ENCODE measurements around the gene CXorf65. TPM values are rescaled to one million over a fixed set of nuclear protein-coding genes. Genes with fewer than 3 reads are reported as not detected.

The CXorf65 gene
- 4.8 TPM for polyA plus RNA-seq (2012; ENCODE audit: low read depth, missing spikeins)

DNA sequence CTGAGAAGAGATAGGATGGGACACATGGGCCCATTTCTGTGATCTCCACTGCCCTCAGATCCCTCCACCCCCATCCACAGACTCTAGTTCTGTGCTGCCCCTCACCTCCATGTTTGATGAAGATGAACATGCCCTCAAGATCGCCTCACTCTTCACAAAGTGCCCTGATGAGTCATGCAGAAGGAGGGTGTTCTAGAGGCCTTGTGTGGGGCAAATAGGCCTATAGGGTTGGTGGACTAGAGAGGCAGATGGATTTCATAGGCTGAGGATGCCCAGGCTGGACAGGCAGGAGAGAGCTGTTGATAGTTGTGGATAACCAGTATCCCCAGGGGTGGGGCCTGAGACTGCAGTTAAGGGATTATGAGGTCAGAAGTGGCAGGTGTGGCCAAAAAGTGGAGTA, at the start of gene CXorf65:
CXorf65 (minus strand) TSS at position 314 of the 400 bp plus-strand sequence; CDS start at position 130, 184 bp downstream.
- TF ChIP-seq POLR2A (IDR thresholded peaks at IDR 0.05; ENCODE audit: low read depth, low read length): peak; percentile 27; the same call in 1 of the 2 replicates
- no peak for TF ChIP-seq PAX5 (IDR thresholded peaks at IDR 0.05; ENCODE audit: insufficient read depth, low read length, severe bottlenecking)
- DNase-seq (ENCODE audit: insufficient read length, low spot score) (no peak), FAIRE-seq (peak; percentile 71)

DNA sequence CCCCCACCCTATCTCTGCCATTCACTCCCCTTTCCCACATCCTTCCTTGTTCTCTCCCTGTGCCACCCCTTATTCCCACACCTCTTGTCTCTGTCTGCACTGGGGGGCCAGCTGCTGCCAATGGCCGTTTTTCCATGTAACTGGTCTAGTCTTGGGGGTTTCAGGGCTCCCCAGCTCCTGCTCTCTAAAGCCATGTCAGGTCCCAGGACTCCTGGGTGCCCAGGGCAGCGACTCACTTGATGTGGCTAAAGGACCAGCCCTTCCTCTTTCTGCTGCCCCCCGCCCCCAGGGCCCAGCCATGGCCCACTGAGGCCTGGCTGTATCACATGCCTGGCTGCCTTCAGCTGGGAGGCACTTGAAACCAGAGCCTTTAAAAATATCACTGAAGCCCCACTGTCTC, 48.1 kb upstream of the CXorf65 start:
- DNase-seq (ENCODE audit: insufficient read length, low spot score) (no peak), FAIRE-seq (no peak)
- TF ChIP-seq TAF1 (IDR thresholded peaks at IDR 0.05; ENCODE audit: low read depth, low read length) (no peak), POLR2AphosphoS5 (IDR thresholded peaks at IDR 0.05; ENCODE audit: low read depth, low read length) (no peak), POU2F2 (IDR thresholded peaks at IDR 0.05; ENCODE audit: low read depth, low read length) (no peak), POLR2A (IDR thresholded peaks at IDR 0.05; ENCODE audit: low read depth, low read length) (no peak), SPI1 (IDR thresholded peaks at IDR 0.05; ENCODE audit: low read depth, low read length) (no peak), PAX5 (IDR thresholded peaks at IDR 0.05; ENCODE audit: insufficient read depth, low read length, severe bottlenecking) (no peak)

DNA sequence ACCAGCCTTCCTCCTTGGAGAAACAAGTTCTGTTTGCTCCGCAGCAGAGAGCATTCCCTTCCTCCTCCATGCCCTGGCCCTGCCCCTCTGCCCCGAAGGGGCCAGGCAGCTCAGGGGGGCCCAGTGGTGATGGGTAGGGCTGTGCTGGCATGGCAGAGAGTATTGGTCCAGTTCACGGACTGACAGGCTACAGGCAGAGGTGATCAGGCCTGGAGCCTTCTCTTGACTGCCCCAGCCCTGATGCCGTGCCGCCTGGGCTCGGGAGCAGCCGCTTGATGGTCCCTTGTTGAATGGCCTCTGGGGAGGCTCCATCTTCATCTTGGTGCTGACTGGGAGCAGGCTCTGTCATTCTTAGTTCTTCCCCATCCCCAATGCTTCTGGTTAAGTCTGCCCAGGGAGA, 47.7 kb upstream of the CXorf65 start:
- FAIRE-seq (no peak), DNase-seq (ENCODE audit: insufficient read length, low spot score) (no peak)
- TF ChIP-seq SPI1 (IDR thresholded peaks at IDR 0.05; ENCODE audit: low read depth, low read length) (no peak), TAF1 (IDR thresholded peaks at IDR 0.05; ENCODE audit: low read depth, low read length) (no peak), PAX5 (IDR thresholded peaks at IDR 0.05; ENCODE audit: insufficient read depth, low read length, severe bottlenecking) (no peak), POLR2AphosphoS5 (IDR thresholded peaks at IDR 0.05; ENCODE audit: low read depth, low read length) (no peak), POLR2A (IDR thresholded peaks at IDR 0.05; ENCODE audit: low read depth, low read length) (no peak), POU2F2 (IDR thresholded peaks at IDR 0.05; ENCODE audit: low read depth, low read length) (no peak)

- FAIRE-seq (no peak), DNase-seq (ENCODE audit: insufficient read length, low spot score) (no peak)
- no peak for TF ChIP-seq POLR2A (IDR thresholded peaks at IDR 0.05; ENCODE audit: low read depth, low read length)
- no peak for TF ChIP-seq POU2F2 (IDR thresholded peaks at IDR 0.05; ENCODE audit: low read depth, low read length)
- TF ChIP-seq PAX5 (IDR thresholded peaks at IDR 0.05; ENCODE audit: insufficient read depth, low read length, severe bottlenecking): no peak
- no peak for TF ChIP-seq SPI1 (IDR thresholded peaks at IDR 0.05; ENCODE audit: low read depth, low read length)
- TF ChIP-seq POLR2AphosphoS5 (IDR thresholded peaks at IDR 0.05; ENCODE audit: low read depth, low read length): no peak
- no peak for TF ChIP-seq TAF1 (IDR thresholded peaks at IDR 0.05; ENCODE audit: low read depth, low read length)
Measured at GRCh38 chrX:71151366-71151765, 44.8 kb upstream of the CXorf65 start.

DNA sequence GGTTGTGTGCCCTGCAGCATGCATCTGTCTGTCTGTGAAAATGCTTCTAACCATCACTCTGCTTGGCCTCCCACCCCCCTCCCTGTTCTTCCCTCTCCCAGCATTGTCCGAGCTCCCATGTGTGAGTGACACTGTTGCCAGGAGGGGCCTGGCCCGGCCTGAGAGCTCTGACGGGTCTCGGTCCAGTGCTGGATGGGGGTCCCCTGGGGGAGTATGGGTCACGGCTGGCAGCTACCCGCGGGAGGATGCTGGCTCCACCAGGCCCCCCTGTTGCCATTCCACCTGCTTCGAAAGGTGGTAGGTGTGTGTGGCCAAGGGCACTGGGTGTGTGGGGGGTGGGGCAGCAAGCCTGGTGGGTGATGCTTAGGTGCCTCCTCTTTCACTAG, 41.7 kb upstream of the CXorf65 start:
- FAIRE-seq: no peak
- DNase-seq (ENCODE audit: insufficient read length, low spot score): no peak
- TF ChIP-seq TAF1 (IDR thresholded peaks at IDR 0.05; ENCODE audit: low read depth, low read length) (no peak), POLR2AphosphoS5 (IDR thresholded peaks at IDR 0.05; ENCODE audit: low read depth, low read length) (no peak), POLR2A (IDR thresholded peaks at IDR 0.05; ENCODE audit: low read depth, low read length) (no peak)

- peak; percentile 38 for FAIRE-seq
- no peak for DNase-seq (ENCODE audit: insufficient read length, low spot score)
- no peak for TF ChIP-seq POLR2AphosphoS5 (IDR thresholded peaks at IDR 0.05; ENCODE audit: low read depth, low read length)
- no peak for TF ChIP-seq TAF1 (IDR thresholded peaks at IDR 0.05; ENCODE audit: low read depth, low read length)
- TF ChIP-seq PAX5 (IDR thresholded peaks at IDR 0.05; ENCODE audit: insufficient read depth, low read length, severe bottlenecking): no peak
- TF ChIP-seq POLR2A (IDR thresholded peaks at IDR 0.05; ENCODE audit: low read depth, low read length): no peak
- no peak for TF ChIP-seq POU2F2 (IDR thresholded peaks at IDR 0.05; ENCODE audit: low read depth, low read length)
- no peak for TF ChIP-seq SPI1 (IDR thresholded peaks at IDR 0.05; ENCODE audit: low read depth, low read length)
Measured at GRCh38 chrX:71147496-71148277, 41.1 kb upstream of the CXorf65 start.

DNA sequence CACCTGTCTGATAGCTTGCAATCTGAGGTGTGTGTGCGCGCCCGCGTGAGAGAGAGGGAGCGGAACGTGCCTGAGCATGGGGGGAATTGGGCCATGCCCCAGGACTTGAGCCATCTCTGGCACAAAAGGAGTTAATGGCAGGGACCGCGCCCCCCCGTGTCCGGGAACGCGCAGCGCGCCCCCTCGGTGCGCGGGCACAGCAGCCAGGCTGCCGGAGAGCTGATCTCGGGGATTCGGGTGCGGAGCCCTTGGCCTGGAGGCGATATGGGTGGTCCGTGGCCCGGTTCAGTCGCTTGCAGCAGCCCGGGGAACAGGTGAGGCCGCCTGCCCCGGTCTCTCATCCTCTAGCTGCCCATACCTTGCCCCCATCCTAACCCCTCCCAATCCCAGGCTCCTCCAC, 38.1 kb upstream of the CXorf65 start, which contains the start of gene NLGN3:
NLGN3 (plus strand) TSS at position 191 of the 400 bp plus-strand sequence. CDS start 2,909 bp downstream, outside the sequence.
- no peak for FAIRE-seq
- TF ChIP-seq TAF1 (IDR thresholded peaks at IDR 0.05; ENCODE audit: low read depth, low read length) (no peak), POLR2AphosphoS5 (IDR thresholded peaks at IDR 0.05; ENCODE audit: low read depth, low read length) (no peak), SPI1 (IDR thresholded peaks at IDR 0.05; ENCODE audit: low read depth, low read length) (no peak), PAX5 (IDR thresholded peaks at IDR 0.05; ENCODE audit: insufficient read depth, low read length, severe bottlenecking) (no peak)
- no peak for DNase-seq (ENCODE audit: insufficient read length, low spot score)

- TF ChIP-seq POLR2AphosphoS5 (IDR thresholded peaks at IDR 0.05; ENCODE audit: low read depth, low read length) (no peak), TAF1 (IDR thresholded peaks at IDR 0.05; ENCODE audit: low read depth, low read length) (no peak), SPI1 (IDR thresholded peaks at IDR 0.05; ENCODE audit: low read depth, low read length) (no peak), PAX5 (IDR thresholded peaks at IDR 0.05; ENCODE audit: insufficient read depth, low read length, severe bottlenecking) (no peak)
- no peak for FAIRE-seq
- no peak for DNase-seq (ENCODE audit: insufficient read length, low spot score)
Measured at GRCh38 chrX:71143508-71143907, 37.0 kb upstream of the CXorf65 start.

DNA sequence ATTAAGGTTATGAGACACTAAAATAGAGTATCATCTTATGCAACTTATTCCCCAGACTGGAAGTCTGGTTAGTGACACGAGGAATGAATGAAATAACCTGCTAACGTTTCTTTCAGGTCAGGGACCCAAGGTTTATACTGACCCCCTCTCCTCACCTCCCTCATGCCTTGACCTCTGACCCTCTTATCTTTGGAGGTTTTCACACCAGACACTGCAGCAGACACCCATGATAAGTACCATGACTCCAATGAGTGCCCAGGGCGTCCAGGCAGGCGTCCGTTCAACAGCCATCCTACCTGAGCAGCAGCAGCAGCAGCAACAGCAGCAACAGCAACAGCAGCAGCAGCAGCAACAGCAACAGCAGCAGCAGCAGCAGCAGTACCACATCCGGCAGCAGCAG, 33.9 kb upstream of the CXorf65 start:
- TF ChIP-seq POLR2A (IDR thresholded peaks at IDR 0.05; ENCODE audit: low read depth, low read length) (no peak), POU2F2 (IDR thresholded peaks at IDR 0.05; ENCODE audit: low read depth, low read length) (no peak), PAX5 (IDR thresholded peaks at IDR 0.05; ENCODE audit: insufficient read depth, low read length, severe bottlenecking) (no peak), POLR2AphosphoS5 (IDR thresholded peaks at IDR 0.05; ENCODE audit: low read depth, low read length) (no peak), TAF1 (IDR thresholded peaks at IDR 0.05; ENCODE audit: low read depth, low read length) (no peak), SPI1 (IDR thresholded peaks at IDR 0.05; ENCODE audit: low read depth, low read length) (no peak)
- FAIRE-seq (no peak), DNase-seq (ENCODE audit: insufficient read length, low spot score) (no peak)

DNA sequence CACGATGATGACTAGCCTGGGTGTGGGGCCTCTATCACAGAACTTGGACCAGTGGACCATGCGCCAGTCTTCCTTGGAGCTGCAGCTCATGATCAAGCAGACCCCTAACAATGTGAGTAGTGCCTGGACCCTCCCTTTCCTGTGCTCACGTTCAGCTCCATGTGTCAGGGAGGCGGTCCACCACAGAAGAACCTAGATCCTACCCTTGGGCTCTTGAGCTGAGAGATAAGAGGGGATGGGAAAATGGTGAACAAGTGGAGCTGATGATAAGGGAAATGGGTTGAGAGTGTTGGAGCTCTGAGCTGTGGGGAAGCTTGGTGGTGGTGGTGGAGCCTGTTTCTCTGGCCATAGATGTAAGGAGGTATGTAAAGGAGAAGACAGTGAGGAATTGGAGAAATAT, 25.0 kb upstream of the CXorf65 start:
- TF ChIP-seq POLR2AphosphoS5 (IDR thresholded peaks at IDR 0.05; ENCODE audit: low read depth, low read length) (no peak), PAX5 (IDR thresholded peaks at IDR 0.05; ENCODE audit: insufficient read depth, low read length, severe bottlenecking) (no peak), POU2F2 (IDR thresholded peaks at IDR 0.05; ENCODE audit: low read depth, low read length) (no peak), SPI1 (IDR thresholded peaks at IDR 0.05; ENCODE audit: low read depth, low read length) (no peak), POLR2A (IDR thresholded peaks at IDR 0.05; ENCODE audit: low read depth, low read length) (no peak), TAF1 (IDR thresholded peaks at IDR 0.05; ENCODE audit: low read depth, low read length) (no peak)

More for the DNA sequence above, 25.0 kb upstream of the CXorf65 start:
- FAIRE-seq (no peak), DNase-seq (ENCODE audit: insufficient read length, low spot score) (no peak)
